Right ventricle myocardium superior (tissue), 1 donor: Measurements from ENCODE around the gene GIPC2. TPM values are rescaled to one million over a fixed set of nuclear protein-coding genes. Genes with fewer than 3 reads are reported as not detected.
A peak's percentile ranks its signal among the peaks of the same experiment; 100 is the strongest.
"Not testable (repeated sequence)": the region's sequence is repeated elsewhere in the genome, so short reads cannot be mapped to it uniquely, and the experiment has no call there.

Source experiments
- ATAC-seq: fragments of 200-7000 bp; cut with Tn5 transposase; one replicate; pipeline ENCODE4 v1.9.1; 2020; ENCODE audit warnings: mild to moderate bottlenecking; ENCODE audit not compliant: poor library complexity
- DNase-seq: peaks from one replicate; pipeline ENCODE4 v3.0.0-alpha.2; 2020
- intact Hi-C: fragments of 100-400 bp; cut with DNase I; formaldehyde crosslinking; loops from one replicate; pipeline ENCODE4 v1.11.2; 2022
- total RNA-seq: library from RNA; stranded (reverse); fragmentation: NEBNext Ultra II Directional; extraction: Animal tissue kit (Norgen Biotek cat#: 25700); gene quantifications from one replicate; pipeline ENCODE4 v1.2.1, GENCODE V29; 2021
- donor health status: DM: no; HTN: yes; CAD: no; lungs with severe emphysema.

GIPC2 gene
- total RNA-seq, 1 donor from 2014 or later: 2.0 TPM

DNA sequence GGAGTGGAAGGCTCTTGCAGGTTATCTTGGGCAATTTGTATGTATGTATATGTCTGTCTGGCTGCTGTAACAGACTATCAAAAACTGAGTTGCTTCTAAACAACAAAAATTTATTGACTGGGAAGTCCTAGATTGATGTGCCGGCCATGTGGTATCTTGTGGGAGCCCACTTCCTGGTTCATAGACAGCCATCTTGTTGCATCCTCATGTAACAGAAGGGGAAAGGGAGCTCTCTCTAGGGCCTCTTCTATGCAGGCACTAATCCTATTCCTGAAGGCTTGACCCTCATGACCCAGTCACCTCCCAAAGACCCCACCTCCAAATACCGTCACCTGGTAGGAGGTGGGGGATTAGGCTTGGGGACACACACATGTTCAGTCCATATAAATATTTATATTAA is 9.2 kb downstream of the GIPC2 start:
- ATAC-seq (no peak), DNase-seq (no peak)
- intact Hi-C loops: no loop called here

DNA sequence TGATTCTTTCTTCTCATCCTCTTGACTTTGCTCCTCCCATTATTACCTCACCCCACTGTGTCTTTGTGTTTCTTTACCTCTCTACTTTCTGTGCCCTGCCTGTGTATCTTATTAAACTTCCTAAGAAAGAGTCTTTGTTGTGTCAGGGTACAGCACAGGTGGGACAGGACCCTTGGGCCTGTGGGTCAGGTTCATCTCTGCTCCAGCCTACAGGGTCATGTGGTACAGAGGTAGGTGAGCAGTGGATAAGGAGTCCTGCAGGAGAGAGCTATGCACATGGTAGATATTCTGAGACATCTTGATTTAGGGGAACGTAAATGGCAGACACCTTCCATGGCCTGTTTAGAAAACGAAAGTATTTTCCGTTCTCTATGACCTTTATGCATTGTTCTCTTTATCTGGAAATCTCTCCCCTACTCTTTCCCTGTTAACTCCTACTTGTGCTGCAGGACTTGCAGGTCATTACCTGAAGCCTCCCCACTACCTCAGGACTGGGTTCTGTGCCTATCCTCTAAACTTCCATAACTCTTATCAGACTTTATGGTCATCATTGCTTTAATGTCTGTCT is 9.9 kb downstream of the GIPC2 start:
- intact Hi-C loops: no loop called here
- DNase-seq (no peak), ATAC-seq (no peak)

GRCh38 chr1:78058670-78059069 is 12.9 kb downstream of the GIPC2 start:
- intact Hi-C loops: no loop called here
- DNase-seq: no peak
- no peak for ATAC-seq

DNA sequence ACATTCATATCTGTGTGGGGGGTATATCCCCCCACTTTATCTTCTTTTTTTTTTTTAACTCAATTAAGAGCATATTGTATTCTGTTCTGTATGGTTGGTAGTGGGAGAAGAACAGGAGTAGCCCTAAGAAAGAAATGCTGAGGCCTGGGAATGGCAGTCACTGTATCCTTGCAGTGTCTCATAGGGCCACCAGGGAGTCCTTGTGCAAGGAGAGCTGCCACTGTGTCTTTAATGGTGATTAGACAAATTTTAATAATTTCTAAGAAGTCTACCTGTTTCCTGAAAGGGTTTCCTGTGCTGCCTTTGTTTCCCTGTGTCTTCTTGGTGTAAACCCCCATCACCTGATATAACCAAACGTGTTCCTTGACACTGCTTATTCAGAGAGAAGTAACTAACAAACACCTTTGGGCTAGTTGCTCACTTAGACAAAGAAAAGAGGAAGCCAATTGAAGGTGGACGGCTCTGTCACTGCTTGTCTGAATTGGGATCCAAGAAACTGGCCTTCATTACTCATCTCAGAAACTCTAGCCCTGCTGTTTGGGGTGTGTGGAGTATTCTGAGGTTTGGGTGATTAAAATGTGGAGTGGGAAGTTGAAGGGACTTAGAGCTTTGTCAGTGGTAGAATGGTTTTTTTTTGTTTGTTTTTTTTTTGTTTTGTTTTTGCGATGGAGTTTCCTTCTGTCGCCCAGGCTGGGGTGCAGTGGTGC is 15.2 kb downstream of the GIPC2 start:
- ATAC-seq (no peak), DNase-seq (no peak)
- intact Hi-C loops: no loop called here

DNA sequence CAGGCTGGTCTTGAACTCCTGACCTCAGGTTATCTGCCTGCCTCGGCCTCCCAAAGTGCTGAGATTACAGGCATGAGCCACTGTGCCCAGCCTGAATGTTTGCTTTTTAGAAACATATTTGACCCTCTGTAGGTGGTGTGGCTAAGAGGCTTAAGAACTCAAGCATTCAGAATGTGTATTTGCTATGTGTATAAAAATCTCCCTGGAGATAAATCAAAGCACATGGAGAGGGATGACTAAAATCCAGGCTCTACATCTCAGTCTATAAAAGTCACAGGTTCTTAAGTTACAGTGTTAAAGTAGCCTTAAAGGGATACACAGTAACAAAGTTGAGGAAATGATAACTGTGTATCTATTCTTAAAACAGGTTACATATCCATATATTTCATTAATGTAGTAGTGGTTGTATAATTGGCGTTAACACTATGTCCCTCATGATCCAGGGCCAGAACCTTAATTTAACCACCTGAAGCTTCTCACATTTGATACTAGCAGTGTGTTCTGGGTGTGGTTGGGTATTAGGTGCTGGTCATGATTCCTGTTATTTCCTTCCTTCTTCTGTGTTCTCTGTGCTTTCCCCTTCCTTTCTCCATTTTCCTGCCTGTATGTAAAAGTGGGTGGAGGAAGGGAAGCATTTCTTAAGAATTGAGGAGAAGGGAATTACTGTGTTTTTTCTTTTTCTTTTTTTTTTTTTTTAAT is 16.2 kb downstream of the GIPC2 start:
- DNase-seq (no peak), ATAC-seq (peak; percentile 50)
- intact Hi-C loops: no loop called here

DNA sequence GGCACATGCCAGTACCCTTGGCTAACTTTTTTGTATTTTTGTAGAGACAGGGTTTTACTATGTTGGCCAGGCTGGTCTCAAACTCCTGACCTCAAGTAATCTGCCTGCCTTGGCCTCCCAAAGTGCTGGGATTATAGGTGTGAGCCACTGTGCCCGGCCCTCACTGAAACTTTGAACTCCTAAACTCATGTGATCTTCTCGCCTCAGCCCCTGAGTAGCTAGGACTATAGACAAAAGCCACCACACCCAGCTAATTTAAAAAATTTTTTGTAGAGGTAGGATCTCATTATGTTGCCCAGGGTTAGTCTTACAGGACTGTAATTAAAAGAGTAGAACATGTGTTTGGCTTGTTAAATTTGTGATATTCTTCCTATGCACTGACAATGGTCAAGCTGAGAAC is 19.1 kb downstream of the GIPC2 start:
- ATAC-seq, DNase-seq, intact Hi-C loops: not testable (repeated sequence)

DNA sequence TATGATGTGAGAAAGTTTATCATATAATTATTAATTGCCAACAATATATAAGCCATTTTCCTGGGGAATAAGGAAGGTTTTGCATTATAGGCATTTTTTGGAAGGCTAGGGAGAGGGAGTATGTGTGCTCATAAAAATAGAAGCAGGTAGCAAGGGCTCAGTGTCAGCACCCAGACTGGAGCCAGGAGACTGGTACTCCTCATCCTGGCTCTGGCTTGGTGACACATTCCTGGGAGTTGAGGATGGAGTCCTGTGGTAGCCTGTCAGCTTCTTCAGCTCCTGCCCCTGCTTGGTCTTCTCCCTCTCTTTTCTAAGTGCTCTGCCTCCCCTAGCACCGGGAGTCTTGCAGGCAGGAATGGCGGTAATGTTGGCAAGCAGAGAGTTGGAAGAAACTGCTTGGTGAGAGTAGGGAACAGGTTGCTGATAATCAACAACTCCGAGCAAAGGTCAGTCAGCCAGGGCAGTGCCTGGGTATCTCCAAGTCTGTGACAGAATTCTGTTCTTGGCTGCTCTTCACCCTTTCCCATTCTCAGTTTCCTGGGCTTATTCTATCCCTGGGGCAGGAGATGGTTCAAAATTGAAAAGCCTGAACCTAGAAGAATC is 23.0 kb downstream of the GIPC2 start:
- intact Hi-C loops: no loop called here
- peak; percentile 55 for DNase-seq
- ATAC-seq: peak; percentile 91

GRCh38 chr1:78069784-78070183 is 24.0 kb downstream of the GIPC2 start:
- DNase-seq (no peak), ATAC-seq (no peak)
- intact Hi-C loops: no loop called here

GRCh38 chr1:78070210-78070609 is 24.4 kb downstream of the GIPC2 start:
- DNase-seq (no peak), ATAC-seq (no peak)
- intact Hi-C loops: no loop called here

GRCh38 chr1:78070758-78071157 is 25.0 kb downstream of the GIPC2 start:
- ATAC-seq (peak; percentile 71), DNase-seq (no peak)
- intact Hi-C loops: no loop called here

GRCh38 chr1:78071696-78072095 is 25.9 kb downstream of the GIPC2 start:
- intact Hi-C loops: no loop called here
- ATAC-seq (no peak), DNase-seq (no peak)

DNA sequence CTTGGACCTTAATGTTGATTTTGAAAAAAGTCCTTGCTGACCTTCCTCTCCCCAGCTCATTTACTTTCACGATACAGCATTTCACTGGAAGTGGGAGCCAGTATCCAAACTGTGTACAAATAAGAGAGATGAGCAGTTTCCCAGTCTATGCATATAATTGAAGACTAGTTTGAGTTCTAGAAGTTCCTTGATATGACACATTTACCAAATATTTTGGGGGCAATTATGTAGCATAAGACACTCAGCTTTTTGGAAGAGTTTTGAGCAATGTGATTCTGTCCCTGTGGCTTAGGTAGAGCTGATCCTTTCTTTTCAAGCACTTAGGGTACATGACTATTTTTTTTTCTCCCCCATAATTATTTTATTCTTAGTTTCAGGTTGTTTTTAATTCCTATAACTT is 26.4 kb downstream of the GIPC2 start:
- intact Hi-C loops: no loop called here
- DNase-seq (no peak), ATAC-seq (no peak)

DNA sequence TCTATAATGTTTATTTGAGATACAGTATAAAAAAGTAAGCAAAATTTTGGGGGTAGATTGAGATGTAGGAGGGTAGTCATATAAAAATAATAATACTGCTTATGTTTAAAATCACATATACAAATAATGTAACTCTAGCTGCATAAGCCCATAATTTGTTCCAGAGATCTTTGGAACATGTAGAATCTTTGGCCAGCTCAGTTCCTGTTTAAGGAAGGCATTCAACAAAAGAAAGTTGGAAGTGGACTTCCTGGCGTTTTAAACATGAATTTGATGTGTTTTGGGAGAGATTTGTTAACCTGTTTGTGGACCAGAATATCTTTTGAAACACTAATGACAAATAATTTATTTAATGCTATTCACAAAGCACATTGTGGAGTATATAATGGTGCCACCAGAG is 27.7 kb downstream of the GIPC2 start:
- intact Hi-C loops: no loop called here
- ATAC-seq (no peak), DNase-seq (no peak)

DNA sequence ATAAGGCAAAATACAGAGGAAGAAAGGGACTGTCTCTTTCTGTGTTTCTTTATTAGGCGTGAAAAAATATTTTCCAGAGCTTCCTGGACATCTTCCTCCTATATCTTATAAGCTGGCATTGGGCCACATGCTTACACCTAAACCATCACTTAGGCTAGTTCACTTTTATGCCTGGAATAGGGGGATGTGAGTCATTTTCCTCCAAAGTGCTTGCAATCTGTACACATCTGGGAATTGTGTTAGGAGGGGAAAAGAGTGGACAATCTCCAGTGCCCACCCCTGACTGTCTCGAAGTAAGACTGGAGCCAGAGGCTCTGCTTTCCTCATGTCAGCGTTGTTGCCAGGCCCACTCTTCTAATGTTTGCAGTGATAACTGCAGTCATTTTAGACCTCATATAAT is 29.9 kb downstream of the GIPC2 start:
- no peak for ATAC-seq
- intact Hi-C loops: no loop called here
- no peak for DNase-seq

DNA sequence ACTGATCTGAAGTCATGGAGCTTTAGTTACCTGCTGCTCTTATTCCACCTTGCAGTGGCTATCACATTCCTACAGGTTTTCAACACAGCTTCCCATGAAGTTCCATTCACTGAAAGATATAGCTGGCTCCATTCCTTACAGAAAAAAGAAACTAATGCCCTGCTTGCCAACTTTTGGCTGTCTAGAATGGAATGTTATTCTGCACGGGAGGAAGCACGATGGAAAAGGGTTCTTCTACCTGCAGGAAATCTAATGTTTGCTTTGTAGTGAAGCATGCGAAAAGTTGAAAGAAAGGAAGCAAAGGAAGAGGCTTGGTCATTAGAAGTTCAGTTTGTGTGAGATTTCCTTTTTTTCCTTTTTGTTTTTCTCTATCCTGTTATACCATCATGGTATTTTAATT is 32.6 kb downstream of the GIPC2 start:
- intact Hi-C loops: no loop called here
- DNase-seq: no peak
- peak; percentile 45 for ATAC-seq

GRCh38 chr1:78079580-78079979 is 33.8 kb downstream of the GIPC2 start:
- DNase-seq (no peak), ATAC-seq (no peak)
- intact Hi-C loops: no loop called here

GRCh38 chr1:78080767-78081166 is 35.0 kb downstream of the GIPC2 start:
- intact Hi-C loops: no loop called here
- no peak for DNase-seq
- no peak for ATAC-seq

DNA sequence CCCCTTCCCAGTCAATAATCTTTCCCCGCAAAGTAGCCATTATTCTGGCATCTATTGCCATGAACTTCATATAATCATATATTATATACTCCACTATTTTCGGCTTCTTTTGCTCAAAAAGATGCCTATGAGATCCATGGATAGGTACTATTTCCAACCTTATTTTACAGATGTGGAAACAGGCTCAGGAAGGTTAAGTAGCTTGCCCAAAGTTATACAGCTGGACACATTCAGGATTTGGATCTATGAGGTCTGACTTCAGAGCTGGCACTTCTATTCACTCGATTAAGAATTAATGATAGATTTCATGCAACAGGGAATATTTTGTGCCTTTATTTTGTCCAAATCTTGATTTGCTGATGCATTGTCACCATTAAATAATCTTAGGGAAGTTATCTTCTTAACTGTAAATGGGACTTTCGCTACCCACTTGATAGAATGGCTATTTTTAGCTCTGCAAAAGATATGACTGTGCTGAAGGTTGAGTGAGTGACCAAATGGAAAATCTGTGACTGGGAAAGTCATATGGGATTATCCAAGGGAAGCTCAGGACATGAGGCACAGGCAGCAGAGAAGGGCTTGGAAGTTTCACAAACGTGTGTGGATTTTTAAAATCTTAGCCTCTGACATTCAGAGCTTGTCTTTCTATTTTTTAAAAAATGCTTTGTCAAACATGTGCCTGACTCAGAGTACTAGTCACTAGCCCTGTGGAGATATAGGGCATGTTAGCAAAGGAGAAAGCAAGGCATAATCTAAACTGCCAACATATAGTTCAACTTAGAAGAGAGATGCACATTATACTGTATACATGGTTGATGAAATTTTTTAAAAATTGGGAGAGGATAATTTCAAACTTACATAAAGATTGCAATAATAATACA is 36.5 kb downstream of the GIPC2 start:
- ATAC-seq (peak; percentile 94), DNase-seq (no peak)
- intact Hi-C loops: no loop called here

- DNase-seq, ATAC-seq, intact Hi-C loops: not testable (repeated sequence)
Measured at GRCh38 chr1:78084639-78085038, 38.9 kb downstream of the GIPC2 start.
